Neural cell (in vitro differentiated cells): ENCODE measurements around the gene BTBD18. TPM values are rescaled to one million over a fixed set of nuclear protein-coding genes. Genes with fewer than 3 reads are reported as not detected.

Source experiments
- H2AFZ ChIP-seq: fragments of 200-600, 300-800 bp; sonication (generic), shearing (Covaris generic); 2 replicates; pipeline ENCODE4 v1.6.0; 2014; ENCODE audit warnings: low read depth, mild to moderate bottlenecking, antibody characterized with exemption, low read length, moderate library complexity
- H3F3A ChIP-seq: fragments of 200-600 bp; shearing (Covaris generic); 2 replicates; pipeline ENCODE4 v1.6.1; 2016; ENCODE audit warnings: mild to moderate bottlenecking, moderate library complexity, mixed read lengths, antibody characterized with exemption, low read length; ENCODE audit not compliant: insufficient read depth, poor library complexity, severe bottlenecking
- H3K27ac ChIP-seq: fragments of 200-600, 300-800 bp; sonication (generic), shearing (Covaris generic); 2 replicates; pipeline ENCODE4 v1.5.1; 2014; ENCODE audit warnings: mild to moderate bottlenecking, low read length, moderate library complexity
- H3K27me3 ChIP-seq: fragments of 300-800, 200-600 bp; sonication (generic), shearing (Covaris generic); 2 replicates; pipeline ENCODE4 v1.6.0; 2014; ENCODE audit warnings: mild to moderate bottlenecking, low read depth, low read length, moderate library complexity; ENCODE audit not compliant: insufficient read depth
- H3K36me3 ChIP-seq: fragments of 300-800, 200-600 bp; sonication (generic), shearing (Covaris generic); 2 replicates; pipeline ENCODE4 v1.5.1; 2014; ENCODE audit warnings: mild to moderate bottlenecking, antibody characterized with exemption, low read length, moderate library complexity; ENCODE audit not compliant: insufficient read depth
- H3K4me2 ChIP-seq: fragments of 300-800, 200-600 bp; sonication (generic), shearing (Covaris generic); 2 replicates; pipeline ENCODE4 v1.6.0; 2014; ENCODE audit warnings: mild to moderate bottlenecking, low read length
- H3K4me3 ChIP-seq: fragments of 300-800, 200-600 bp; sonication (generic), shearing (Covaris generic); 2 replicates; pipeline ENCODE4 v1.5.1; 2014; ENCODE audit warnings: mild to moderate bottlenecking, low read length, moderate library complexity
- H3K79me2 ChIP-seq: fragments of 200-600 bp; shearing (Covaris generic); replicated peaks from 2 replicates; pipeline ENCODE4 v1.6.0; 2014; ENCODE audit warnings: mild to moderate bottlenecking, low read length, moderate library complexity; ENCODE audit not compliant: insufficient read depth
- H3K9ac ChIP-seq: fragments of 300-800, 200-600 bp; sonication (generic), shearing (Covaris generic); 2 replicates; pipeline ENCODE4 v1.6.1; 2016; ENCODE audit warnings: mild to moderate bottlenecking, low read length, mixed read lengths
- H3K9me2 ChIP-seq: fragments of 200-600 bp; shearing (Covaris generic); 2 replicates; pipeline ENCODE4 v1.6.1; 2016; ENCODE audit warnings: mild to moderate bottlenecking, low read length, mixed read lengths; ENCODE audit not compliant: insufficient read depth
- H3K9me3 ChIP-seq: fragments of 200-600, 300-800 bp; sonication (generic), shearing (Covaris generic); 2 replicates; pipeline ENCODE4 v1.6.1; 2016; ENCODE audit warnings: mild to moderate bottlenecking, mixed run types, low read length, moderate library complexity, mixed read lengths
- H4K20me1 ChIP-seq: fragments of 200-600 bp; shearing (Covaris generic); 2 replicates; pipeline ENCODE4 v1.6.1; 2016; ENCODE audit warnings: mild to moderate bottlenecking, mixed run types; ENCODE audit not compliant: insufficient read depth
- EP300 ChIP-seq: fragments of 450-650 bp; conservative IDR thresholded peaks from 2 replicates; pipeline ENCODE4 v1.6.1; 2014; ENCODE audit warnings: antibody characterized with exemption, mild to moderate bottlenecking, moderate library complexity; ENCODE audit not compliant: poor library complexity, severe bottlenecking
- EZH2 ChIP-seq: fragments of 200-600, 300-800 bp; shearing (Covaris generic), sonication (generic); IDR thresholded peaks from 2 replicates; pipeline ENCODE4 v1.6.1; 2014; ENCODE audit warnings: antibody characterized with exemption, low read length, borderline replicate concordance, mild to moderate bottlenecking; ENCODE audit not compliant: insufficient read depth, poor library complexity, severe bottlenecking
- MXI1 ChIP-seq: fragments of 450-650 bp; conservative IDR thresholded peaks from 2 replicates; pipeline ENCODE4 v1.6.1; 2014; ENCODE audit warnings: antibody characterized with exemption, mild to moderate bottlenecking; ENCODE audit not compliant: poor library complexity, severe bottlenecking
- POLR2AphosphoS5 ChIP-seq: IDR thresholded peaks from 2 replicates; pipeline ENCODE4 v1.6.1; 2012
- RAD21 ChIP-seq: fragments of 450-650 bp; conservative IDR thresholded peaks from 2 replicates; pipeline ENCODE4 v1.6.1; 2014; ENCODE audit warnings: antibody characterized with exemption, mild to moderate bottlenecking, moderate library complexity
- SMC3 ChIP-seq: fragments of 450-650 bp; conservative IDR thresholded peaks from 2 replicates; pipeline ENCODE4 v1.6.1; 2014; ENCODE audit warnings: antibody characterized with exemption, mild to moderate bottlenecking, moderate library complexity; ENCODE audit not compliant: poor library complexity
- TAF1 ChIP-seq: IDR thresholded peaks from 2 replicates; pipeline ENCODE4 v1.6.1; 2012; ENCODE audit warnings: low read depth
- polyA plus RNA-seq: library from polyadenylated mRNA; depleted of rRNA; stranded (reverse); fragments of >200 nt; gene quantifications from 2 replicates; pipeline ENCODE4 v1.2.3, GENCODE V29; 2014
- TF ChIP-seq, protein P1 (sequence below): IDR thresholded peaks from 2 replicates; pipeline ENCODE4 v1.6.1; 2012; ENCODE audit warnings: borderline replicate concordance
- TF ChIP-seq, protein P2 (sequence below): fragments of 450-650 bp; IDR thresholded peaks from 2 replicates; pipeline ENCODE4 v1.5.1; 2014; ENCODE audit warnings: antibody characterized with exemption, mild to moderate bottlenecking, moderate library complexity; ENCODE audit not compliant: poor library complexity, severe bottlenecking

BTBD18 gene
- polyA plus RNA-seq, 1 donor from 2014 or later: not detected

DNA sequence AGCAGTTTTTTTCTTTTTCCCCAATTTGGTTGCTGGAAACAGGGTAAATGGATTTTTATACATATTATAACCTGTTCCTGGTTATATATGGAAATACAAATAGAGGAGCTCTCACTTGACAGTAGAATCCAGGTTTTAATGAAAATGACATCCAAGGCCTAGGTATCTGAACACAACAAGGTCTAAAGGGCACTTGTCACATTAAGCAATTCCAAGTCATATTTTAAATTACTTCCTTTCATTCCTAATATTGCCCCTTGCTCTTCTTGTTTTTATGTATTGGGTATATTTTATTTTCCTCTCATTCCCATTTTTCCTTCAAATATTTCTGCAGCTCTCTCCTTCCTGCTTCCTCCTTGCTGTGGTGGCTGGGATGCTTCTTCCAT, 37.1 kb upstream of the BTBD18 start:
- peaks cover 70% of the 10 kb centered on the region for H3K79me2 ChIP-seq
- H3K4me2 ChIP-seq: no peak overlapping the region
- TF ChIP-seq TAF1: no peak
- no peak for TF ChIP-seq SMC3
- no peak for TF ChIP-seq EZH2
- TF ChIP-seq EP300: no peak
- TF ChIP-seq POLR2AphosphoS5: no peak
- TF ChIP-seq, protein P1, sequence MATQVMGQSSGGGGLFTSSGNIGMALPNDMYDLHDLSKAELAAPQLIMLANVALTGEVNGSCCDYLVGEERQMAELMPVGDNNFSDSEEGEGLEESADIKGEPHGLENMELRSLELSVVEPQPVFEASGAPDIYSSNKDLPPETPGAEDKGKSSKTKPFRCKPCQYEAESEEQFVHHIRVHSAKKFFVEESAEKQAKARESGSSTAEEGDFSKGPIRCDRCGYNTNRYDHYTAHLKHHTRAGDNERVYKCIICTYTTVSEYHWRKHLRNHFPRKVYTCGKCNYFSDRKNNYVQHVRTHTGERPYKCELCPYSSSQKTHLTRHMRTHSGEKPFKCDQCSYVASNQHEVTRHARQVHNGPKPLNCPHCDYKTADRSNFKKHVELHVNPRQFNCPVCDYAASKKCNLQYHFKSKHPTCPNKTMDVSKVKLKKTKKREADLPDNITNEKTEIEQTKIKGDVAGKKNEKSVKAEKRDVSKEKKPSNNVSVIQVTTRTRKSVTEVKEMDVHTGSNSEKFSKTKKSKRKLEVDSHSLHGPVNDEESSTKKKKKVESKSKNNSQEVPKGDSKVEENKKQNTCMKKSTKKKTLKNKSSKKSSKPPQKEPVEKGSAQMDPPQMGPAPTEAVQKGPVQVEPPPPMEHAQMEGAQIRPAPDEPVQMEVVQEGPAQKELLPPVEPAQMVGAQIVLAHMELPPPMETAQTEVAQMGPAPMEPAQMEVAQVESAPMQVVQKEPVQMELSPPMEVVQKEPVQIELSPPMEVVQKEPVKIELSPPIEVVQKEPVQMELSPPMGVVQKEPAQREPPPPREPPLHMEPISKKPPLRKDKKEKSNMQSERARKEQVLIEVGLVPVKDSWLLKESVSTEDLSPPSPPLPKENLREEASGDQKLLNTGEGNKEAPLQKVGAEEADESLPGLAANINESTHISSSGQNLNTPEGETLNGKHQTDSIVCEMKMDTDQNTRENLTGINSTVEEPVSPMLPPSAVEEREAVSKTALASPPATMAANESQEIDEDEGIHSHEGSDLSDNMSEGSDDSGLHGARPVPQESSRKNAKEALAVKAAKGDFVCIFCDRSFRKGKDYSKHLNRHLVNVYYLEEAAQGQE: no peak
- TF ChIP-seq, protein P2, sequence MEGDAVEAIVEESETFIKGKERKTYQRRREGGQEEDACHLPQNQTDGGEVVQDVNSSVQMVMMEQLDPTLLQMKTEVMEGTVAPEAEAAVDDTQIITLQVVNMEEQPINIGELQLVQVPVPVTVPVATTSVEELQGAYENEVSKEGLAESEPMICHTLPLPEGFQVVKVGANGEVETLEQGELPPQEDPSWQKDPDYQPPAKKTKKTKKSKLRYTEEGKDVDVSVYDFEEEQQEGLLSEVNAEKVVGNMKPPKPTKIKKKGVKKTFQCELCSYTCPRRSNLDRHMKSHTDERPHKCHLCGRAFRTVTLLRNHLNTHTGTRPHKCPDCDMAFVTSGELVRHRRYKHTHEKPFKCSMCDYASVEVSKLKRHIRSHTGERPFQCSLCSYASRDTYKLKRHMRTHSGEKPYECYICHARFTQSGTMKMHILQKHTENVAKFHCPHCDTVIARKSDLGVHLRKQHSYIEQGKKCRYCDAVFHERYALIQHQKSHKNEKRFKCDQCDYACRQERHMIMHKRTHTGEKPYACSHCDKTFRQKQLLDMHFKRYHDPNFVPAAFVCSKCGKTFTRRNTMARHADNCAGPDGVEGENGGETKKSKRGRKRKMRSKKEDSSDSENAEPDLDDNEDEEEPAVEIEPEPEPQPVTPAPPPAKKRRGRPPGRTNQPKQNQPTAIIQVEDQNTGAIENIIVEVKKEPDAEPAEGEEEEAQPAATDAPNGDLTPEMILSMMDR: no peak
- no peak for TF ChIP-seq RAD21
- no peak for TF ChIP-seq MXI1
- no peaks in the 10 kb centered on the region for H3K27me3 ChIP-seq
- H3K27ac ChIP-seq: no peak overlapping the region
- H3K36me3 ChIP-seq: peaks cover 8% of the 10 kb centered on the region
- H3K9me2 ChIP-seq: no peaks in the 10 kb centered on the region
- no peaks in the 10 kb centered on the region for H3F3A ChIP-seq
- H3K4me3 ChIP-seq: no peak overlapping the region
- H4K20me1 ChIP-seq: peaks cover 7% of the 10 kb centered on the region
- no peak overlapping the region for H2AFZ ChIP-seq
- H3K9ac ChIP-seq: no peak overlapping the region
- no peaks in the 10 kb centered on the region for H3K9me3 ChIP-seq

DNA sequence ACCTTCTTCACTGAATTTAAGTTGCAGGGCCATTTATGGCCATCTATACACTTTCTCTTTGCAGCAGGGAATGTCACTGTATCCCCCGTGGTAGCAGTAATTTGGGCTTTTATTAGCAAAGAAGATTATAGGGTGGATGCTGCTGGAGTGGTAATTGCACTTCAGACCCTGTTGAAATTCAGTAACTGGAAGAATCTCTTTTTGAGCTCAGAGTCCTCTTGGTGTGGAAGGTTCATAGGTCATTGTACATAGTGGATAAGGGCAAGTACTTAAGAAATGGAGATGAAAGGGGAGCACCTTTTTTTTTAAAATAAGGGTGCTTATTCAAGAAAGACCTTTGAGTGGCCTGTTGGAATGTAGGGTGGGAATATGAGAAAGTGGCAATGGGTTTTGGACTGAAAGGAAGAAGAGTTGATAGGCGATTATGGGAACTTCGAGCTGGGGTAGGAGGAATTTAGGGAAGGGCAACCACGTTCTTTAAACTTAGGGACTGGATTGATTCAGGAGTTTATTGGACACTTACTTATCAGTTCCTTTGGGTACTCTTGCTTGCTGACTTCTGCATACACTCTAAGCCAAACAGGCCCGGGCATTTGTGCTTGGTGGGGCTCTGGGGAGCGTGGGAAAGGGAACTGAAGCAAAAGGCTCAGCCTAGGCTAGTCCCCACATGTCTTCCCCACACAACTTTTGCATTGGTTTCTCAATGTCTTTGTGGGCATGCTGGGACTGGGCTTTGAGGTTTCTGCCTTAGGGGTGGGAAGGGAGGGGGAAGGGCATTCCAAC, 36.5 kb upstream of the BTBD18 start:
- Histone ChIP-seq H3K9me3 (no peaks in the 10 kb centered on the region), H3K4me3 (no peak overlapping the region), H3F3A (no peaks in the 10 kb centered on the region), H4K20me1 (peaks cover 4% of the 10 kb centered on the region), H3K79me2 (peaks cover 71% of the 10 kb centered on the region), H3K4me2 (no peak overlapping the region), H3K9me2 (no peaks in the 10 kb centered on the region), H3K36me3 (peaks cover 2% of the 10 kb centered on the region), H2AFZ (no peak overlapping the region), H3K9ac (no peak overlapping the region), H3K27ac (peak overlapping the region; percentile 36), H3K27me3 (no peaks in the 10 kb centered on the region)
- TF ChIP-seq EP300 (no peak), POLR2AphosphoS5 (no peak), SMC3 (no peak), EZH2 (no peak), MXI1 (no peak), TAF1 (no peak), RAD21 (no peak)
- TF ChIP-seq, protein P1: no peak
- TF ChIP-seq, protein P2: no peak
